ENCODE measurements around the gene PHKA2.

- TF ChIP-seq POLR2AphosphoS5 (IDR thresholded peaks at IDR 0.05) (no peak), EP300 (IDR thresholded peaks at IDR 0.05) (no peak)
Observed at GRCh38 chrX:18983666-18984380, at the start of gene PHKA2.

Measured in suprapubic skin (tissue), 4 donors.